ENCODE measurements around the gene DCAF7.

DCAF7 gene

DNA sequence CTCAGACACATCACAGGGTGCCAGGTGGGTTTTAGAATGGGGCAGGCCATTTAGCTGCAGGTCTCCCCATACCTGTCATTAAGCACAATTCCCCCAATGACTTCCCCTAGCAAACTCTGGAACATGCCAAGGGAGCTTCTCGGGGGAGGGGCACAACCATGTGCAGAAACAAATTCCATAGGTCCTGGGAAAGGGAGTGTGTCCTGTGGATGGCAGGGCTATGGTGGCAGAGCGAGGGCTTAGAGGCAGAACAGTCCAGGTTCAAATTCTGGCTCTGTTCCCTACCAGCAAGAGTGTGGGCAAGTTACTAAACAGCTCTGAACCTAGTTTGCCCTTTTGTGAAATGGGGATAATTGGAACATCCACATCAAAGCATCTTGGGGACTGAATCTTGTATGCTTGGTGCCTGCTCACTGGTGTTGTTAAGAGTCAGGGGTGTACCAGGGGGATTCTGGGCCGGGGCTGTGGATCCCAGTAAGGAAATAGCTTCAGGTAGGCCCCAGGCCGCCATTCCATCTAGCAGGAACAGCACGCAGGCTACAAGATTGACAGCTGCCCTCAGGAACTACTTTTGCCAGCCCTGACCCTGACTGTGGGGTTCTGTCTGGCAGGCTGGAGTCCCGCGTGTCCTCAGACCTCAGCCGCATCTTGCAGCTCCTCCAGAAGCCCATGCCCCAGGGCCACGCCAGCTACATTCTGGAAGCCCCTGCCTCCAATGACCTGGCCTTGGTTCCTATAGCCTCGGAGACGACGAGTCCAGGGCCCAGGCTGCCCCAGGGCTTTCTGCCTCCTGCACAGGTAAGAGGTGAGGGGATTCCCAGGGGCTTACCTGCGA, 5.6 kb upstream of the DCAF7 start:
- DNase-seq (ENCODE audit: low read depth): no peak

DNA sequence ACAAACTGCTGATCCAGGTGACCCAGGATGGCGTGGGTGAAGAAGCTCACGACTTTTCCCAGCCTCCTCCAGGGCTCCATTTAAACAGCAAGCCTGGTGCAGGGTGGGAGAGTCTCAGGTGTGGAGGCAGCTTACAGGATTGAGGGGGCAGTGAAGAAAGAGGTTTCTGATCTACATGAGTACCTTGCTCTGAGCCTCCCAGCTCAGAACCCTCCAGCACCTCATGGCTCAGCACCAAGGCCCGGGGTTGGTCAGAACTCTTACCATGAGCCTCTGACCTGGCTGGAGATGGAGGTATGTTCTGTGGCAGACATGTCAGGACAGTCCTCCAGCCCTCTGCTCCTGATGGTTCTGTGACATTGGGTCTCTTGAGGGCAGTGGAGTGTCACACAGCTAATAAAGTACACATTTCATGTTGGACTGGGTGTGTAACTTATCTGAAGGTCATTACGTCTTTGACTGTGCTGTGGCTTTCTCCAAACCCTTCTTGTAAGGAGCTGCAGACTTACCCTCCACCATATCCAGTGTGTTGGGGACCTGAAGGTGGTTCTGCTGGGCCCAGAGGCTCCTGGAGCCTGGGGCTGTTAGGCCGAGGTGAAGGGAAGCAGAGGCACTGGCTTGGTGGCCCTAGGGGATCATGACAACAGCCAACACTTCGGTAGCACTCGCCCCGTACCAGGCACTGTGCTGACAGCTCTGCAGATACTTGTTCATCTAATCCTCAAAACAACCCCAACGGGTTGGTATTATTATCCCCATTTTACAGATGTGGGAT, 3.8 kb upstream of the DCAF7 start:
- DNase-seq (ENCODE audit: low read depth): no peak

DNA sequence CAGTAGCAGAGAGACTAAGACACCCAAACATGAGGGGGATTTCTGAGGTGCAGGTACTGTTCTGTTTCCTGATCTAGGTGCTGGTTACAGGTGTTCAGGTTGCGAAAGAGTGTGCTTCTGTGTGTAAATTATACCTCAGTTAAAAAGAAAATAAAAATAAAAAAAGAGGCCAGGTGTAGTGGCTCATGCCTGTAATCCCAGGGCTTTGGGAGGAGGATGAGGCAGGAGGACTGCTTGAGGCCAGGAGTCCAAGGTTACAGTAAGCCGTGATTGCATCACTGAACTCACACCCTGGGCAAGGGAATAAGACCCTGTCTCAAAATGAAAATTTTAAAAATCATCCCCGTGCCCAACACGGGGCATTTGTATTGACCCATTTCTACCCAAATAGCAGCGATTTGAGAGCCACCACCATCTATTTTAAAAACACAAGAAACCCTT, 3.2 kb upstream of the DCAF7 start:
- DNase-seq (ENCODE audit: low read depth): no peak

DNA sequence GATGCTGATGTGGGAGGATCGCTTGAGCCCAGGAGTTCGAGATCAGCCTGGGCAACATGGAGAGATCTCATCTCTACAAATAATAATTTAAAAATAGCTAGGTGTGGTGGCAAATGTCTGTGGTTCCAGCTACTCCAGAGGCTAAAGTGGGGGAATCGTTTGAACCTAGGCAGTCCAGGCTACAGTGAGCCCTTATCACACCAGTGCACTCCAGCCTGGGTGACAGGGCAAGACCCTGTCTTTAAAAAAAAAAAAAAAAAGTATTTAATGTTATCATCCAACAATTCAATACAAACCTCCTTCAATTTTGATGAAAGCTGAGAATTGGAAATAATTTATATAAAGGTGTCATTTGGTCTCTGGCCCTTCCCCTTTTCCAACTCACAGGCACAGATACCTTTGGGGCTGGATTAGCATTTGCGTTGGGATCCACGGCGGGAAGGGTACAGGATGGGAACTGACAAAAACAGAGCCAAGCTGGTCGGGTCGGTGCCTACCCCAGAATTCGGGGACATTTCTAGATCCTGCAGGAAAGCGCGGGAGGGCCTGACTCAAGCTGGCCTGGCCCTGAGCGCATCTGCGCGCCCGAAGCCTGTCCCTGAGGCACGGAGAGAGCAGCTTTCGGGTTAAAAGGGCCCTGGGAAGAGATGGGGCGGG, 860 bp upstream of the DCAF7 start:
- no peak for DNase-seq (ENCODE audit: low read depth)

DNA sequence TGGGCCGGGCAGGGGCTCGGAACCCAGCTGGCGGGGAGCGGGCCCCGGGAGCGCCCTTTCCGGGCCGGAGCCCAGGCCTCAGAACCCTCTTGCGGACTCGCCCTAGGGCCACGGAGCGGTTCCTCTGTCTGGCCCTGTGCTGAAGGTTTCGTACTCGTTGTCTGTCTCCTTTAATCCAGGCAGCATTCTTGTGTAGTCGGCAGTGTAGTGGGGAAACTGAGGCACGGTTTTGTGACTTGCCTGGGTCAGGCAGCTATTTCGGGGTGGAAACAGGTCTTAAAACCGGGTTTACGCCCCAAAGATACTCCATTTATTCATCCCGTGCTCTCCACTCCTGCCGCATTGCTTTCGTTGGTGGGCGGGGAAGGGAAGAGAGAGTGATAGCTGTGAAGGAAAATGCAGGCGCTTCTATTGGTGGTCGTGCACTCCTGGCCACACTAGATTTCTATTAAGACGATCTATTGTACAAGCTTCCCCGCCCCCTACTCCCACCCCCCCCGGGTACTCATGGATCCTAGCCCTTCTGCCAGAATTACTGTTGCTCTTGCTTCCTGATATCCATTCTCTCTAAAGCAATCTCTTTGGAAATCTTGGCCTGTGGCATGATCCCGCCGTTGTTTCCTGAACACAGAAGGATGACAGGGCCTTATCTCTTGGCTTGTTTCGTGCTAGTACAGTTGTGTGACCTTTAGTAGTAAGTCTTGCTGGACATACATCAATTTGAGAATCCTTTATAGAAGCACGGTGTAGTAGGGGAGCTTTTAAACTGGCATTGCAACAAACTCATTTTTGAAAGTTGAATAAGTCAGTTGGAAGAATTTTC, 751 bp downstream of the DCAF7 start:
- DNase-seq (ENCODE audit: low read depth): peak; percentile 75

DNA sequence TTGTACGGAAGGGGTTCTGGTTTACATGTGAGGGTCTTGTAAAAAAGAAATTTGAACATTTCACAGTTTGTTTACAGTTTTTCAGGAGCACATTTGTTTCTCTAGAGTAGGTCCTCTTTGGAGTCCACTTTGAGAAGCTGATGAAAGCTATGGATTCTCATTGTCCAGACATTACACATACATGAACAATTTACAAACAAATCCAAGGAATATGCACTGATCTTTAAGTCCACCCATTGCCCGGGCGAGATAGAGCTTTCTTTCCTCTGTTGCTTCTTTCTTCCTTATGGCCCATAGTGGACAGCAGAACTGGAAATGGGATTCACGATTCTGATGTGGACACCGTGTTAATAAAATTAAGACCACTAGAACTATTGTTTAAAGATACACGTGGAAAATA, 1.9 kb downstream of the DCAF7 start:
- DNase-seq (ENCODE audit: low read depth): peak; percentile 48

DNA sequence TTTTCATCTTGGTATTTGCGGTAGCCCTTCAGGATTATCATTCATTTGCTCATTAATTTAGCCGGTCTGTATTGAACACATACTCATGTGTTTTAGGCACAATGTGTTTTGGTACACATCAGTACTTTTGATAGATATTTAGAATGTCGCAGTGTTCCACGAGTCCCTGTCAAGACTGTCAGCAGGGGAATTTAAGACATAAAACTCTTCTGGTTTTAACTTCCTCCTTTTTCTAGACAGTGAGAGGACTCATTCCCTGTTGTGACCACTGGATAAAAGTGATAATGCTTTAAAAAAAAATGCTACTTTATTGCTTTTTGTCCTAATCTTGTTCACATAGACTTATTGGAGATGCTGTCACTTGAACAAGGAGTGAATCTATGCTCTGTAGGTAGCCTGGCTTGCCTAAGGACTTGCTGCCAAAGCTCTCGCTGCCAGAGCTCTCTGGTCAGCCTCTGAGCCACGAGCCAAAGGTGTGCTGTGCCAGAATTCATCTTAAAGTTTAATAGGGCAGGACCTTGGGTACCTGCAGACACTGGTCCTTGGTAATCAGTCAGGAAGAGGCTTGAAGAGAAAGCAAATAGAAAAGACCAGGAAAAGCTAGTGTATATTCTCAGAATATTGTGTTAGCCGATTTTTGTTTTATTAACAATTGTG, 5.4 kb downstream of the DCAF7 start:
- DNase-seq (ENCODE audit: low read depth): no peak

DNA sequence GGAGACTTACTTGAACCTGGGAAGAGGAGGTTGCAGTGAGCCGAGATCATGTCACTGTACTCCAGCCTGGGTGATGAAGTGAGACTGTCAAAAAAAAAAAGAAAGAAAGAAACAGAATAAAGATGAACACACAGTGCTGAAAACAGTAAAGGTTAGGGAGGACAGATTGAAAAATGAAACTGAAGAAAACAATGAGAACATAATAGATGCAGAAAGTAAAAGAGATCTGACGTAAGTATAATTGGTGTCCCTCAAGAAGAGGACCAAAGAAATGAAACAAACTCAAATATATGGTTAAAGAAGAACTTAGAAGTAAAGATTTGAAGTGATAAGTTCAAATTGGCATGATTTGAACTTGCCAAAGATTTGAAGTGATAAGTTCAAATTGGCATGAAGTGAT, 7.1 kb downstream of the DCAF7 start:
- DNase-seq (ENCODE audit: low read depth): no peak

DNA sequence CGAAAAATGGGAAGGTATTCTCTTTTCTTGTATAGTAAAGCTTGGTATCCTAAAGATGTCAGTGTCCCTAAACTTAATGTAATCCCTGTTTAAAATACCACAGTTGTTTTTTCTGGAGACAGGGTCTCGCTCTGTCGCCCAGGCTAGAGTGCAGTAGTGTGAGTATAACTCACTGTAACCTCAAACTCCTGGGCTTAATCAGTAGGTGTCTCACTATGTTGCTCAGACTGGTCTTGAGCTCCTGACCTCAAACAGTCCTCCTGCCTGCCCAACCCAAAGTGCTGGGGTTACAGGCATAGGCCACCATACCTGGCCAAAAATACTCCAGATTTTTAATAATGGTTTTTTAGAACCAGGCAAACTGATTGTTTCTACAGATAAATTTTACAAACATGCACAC, 8.2 kb downstream of the DCAF7 start:
- DNase-seq (ENCODE audit: low read depth): no peak

DNA sequence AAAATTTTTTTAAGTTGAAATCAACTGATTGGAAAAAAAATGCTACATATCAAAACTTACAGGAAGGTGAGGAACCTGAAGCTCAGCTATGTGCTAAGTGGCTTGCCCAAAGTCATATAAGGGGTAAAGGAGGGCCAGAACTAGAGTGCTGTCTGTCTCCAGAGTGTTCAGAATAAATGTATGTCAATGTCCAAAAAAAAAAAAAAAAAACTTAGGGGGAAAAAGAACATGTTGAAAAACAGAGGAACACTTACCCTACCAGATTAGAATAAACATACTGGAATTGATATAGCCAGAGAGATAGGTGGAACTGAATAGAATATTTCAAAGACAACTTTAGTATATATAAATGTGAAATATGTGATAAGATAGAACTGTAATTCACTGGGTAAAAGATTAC, 11.5 kb downstream of the DCAF7 start:
- no peak for DNase-seq (ENCODE audit: low read depth)

DNA sequence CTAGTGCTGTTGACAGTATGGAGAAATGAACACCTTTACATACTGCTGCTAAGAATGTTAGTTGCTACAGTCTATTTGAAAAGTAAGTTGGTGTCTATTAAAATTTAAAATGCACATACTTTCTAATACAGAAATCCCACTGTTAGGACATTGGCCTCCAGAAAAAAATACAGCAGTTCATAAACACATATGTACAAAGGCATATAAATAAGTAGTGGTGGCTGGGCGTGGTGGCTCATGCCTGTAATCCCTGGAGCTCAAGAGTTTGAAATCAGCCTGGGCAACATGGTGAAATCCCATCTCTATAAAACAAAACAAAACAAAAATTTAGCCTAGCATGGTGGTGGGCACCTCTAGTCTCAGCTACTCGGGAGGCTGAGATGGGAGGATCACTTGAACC, 13.1 kb downstream of the DCAF7 start:
- no peak for DNase-seq (ENCODE audit: low read depth)

DNA sequence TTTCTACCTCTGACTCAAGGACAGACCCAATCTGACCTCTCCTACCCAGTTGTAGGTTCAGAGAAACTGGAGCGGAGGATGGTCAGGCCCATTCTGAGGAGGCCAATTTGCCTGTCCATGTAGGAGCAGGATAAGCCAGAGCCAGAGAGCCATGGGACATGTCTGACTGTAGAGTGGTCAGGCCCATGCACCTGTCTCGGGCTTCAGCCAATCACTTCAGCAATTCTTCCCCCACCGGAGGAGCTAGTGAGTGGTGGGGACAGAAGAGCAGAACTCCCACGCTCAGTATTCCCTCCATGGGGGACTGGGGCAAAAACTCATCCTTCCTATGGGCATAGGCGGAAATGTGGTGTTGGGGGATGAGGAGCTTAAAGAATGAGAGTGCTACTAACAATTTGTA, 14.3 kb downstream of the DCAF7 start:
- no peak for DNase-seq (ENCODE audit: low read depth)

DNA sequence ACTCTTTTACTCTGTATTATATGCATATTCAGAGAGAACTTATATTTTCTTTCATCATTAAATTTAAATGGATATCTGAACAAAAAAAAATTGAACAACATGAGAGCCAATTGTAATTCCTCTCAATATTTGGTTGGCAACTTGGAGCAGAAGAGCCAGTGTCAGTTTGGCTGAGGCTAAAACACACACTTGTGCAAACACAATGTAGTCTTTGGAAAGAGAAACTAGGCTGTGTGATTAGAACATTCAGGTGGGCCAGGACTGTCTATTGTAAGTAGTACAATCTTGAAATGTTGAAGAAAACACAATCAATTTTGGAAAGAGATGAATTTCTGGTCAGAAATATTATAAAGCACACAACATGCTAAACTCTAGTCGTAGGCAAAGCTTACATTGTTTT, 17.0 kb downstream of the DCAF7 start:
- no peak for DNase-seq (ENCODE audit: low read depth)

DNA sequence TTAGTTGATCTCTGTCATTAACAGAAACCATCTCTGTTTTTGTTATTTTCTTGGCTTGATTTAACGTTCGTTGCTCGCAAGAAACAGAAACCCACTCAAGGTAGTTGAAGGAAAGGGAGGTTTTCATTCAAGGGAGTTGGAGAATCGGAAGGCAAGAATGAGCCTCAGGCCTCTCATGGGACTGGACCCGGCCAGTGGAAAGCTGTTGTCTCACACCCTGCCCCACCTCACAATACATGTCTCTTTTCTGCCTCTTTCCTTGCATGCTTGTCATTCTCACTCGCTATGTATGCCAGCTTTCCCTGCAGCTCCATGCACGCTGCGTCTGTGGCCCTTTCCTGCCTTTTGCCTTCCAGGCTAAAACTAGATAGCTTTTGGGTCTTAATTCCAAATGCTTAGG, 18.3 kb downstream of the DCAF7 start:
- no peak for DNase-seq (ENCODE audit: low read depth)

DNA sequence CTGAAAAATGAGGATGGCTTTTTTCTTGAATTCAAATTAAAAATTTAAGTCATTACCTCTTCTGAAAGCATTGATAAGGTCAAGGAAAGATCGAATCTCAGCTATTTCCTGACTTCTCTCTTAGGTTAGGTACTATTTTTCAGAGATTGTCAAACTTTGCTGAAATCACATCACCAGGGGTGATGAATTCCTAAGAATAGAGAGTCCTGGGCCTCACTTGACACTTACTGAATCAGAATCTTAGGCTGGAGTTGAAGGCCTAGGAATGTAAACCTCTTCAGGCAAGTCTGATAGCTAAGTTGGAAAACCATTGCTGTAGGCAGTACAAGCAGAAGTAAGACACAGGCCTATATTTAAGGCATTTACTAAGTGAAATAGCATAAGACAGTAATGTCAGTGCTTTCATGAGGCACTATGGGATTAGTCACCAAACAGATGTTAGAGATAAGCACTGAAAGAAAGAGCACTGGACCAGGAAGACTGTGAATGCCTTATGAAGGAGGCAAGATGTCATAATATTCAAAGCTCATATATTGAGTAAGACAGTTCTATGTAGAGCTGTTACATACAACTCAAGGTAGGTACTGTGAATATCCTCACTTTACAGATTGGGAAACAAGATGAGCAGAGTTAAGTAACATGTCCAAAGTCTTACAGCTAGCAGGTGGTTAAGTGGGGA, 21.5 kb downstream of the DCAF7 start:
- peak; percentile 88 for DNase-seq (ENCODE audit: low read depth)

DNA sequence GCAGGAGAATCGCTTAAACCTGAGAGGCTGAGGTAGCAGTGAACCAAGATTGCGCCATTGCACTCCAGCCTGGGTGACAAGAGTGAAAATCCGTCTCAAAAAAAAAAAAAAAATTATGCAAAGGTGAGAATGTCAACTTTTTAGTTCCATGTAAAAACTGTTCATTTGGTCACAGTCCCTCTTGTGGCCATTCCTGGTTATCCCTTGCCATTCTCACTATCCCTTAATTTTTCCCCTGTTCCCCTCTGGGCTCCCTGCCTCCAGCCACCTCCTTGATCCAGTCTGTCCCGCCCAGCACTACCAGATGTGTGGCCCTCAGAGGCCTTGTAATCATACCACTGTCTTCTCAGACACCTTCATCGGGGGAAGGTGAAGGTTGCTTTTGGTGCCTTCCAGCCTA, 23.4 kb downstream of the DCAF7 start:
- peak; percentile 37 for DNase-seq (ENCODE audit: low read depth)

DNA sequence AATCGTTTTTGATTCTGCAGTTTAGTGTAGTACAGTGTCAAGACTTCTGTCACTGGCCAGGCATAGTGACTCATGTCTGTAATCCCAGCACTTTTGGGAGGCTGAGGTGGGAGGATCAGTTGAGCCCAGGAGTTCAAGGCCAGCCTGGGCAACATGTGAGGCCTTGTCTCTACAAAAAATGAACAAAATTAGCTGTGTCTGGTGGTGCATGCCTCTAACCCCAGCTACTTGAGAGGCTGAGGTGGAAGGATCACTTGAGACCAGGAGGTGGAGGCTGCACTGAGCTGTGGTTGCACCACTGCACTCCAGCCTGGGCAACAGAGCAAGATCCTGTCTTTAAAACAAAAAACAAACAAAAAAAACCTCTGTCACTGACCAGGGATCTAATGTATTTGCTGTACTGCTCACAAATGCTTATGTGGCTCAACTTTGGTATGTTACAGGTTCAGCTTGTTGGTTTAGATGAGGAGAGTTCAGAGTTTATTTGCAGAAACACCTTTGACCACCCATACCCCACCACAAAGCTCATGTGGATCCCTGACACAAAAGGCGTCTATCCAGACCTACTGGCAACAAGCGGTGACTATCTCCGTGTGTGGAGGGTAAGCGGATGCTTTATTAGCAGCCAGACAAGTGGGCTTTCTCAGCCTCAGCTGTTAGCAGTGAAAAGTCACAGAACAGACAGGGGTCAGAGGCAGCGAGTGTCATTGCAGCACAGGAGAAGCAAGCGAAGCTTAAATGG, 27.9 kb downstream of the DCAF7 start:
- DNase-seq (ENCODE audit: low read depth): no peak

DNA sequence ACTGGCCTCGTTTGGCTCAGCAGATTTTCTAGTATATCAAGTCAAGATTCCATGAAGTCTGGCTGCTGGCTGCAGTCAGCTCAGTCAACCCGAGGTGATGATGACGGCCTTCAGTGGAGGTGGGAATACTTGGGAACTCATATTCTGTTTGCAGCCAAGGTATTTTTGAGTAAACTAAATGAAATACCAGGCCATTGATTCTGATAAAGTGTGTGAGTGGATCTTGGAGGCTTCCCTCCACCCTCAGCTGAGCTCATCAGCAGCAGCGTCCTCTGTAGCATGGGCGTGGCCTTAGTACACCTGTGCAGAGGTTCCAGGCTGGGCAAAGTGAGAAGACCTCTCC, 28.5 kb downstream of the DCAF7 start:
- no peak for DNase-seq (ENCODE audit: low read depth)

DNA sequence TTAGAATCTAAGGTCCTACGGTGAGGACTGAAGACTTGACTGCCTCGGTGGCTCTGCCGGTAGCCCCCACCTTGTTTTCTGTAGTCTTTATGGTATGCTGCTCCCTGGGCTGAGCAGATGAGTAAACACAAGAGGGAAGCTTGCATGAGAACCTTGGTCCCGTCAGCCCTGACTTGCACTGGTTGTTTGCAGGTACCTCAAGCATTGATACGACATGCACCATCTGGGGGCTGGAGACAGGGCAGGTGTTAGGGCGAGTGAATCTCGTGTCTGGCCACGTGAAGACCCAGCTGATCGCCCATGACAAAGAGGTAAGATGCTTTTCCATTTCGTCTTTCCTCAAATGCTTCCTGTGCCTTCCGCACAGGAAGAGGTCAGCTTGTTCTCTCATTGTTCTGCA, 29.4 kb downstream of the DCAF7 start:
- no peak for DNase-seq (ENCODE audit: low read depth)

DNA sequence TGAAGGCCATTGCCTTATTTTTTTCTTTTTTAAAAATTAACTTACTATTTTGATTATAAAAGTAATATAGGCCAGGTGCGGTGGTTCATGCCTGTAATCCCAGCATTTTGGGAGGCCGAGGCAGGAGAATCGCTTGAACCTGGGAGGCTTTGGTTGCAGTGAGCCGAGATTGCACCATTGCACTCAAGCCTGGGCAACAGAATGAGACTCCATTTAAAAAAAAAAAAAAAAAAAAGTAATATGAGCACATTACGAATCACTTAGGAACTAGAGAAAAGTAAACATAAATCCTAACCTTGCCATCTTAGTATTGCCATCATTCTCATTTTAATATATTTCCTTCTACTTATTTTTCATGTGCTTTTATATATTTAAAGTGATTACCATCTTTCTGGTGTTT, 37.5 kb downstream of the DCAF7 start:
- peak; percentile 46 for DNase-seq (ENCODE audit: low read depth)

All from ELR (cell line).